CD8-positive, alpha-beta memory T cell (primary cell): ENCODE results near the gene DNAH10. TPM values are rescaled to one million over a fixed set of nuclear protein-coding genes. Genes with fewer than 3 reads are reported as not detected.

Source experiments
- CTCF ChIA-PET: fragments of 350-600 bp; sonication (Branson Sonifier 250); formaldehyde crosslinking; loops from one replicate; lab custom pipeline; 2021; ENCODE audit warnings: antibody characterized with exemption; lab: Charles Lee
- POLR2A ChIA-PET: fragments of 350-600 bp; sonication (Branson Sonifier 250); formaldehyde crosslinking; loops from one replicate; lab custom pipeline; 2021; ENCODE audit warnings: antibody characterized with exemption; lab: Charles Lee
- DNase-seq, 5 donors: peaks; one replicate each; pipeline versions ENCODE4 v3.0.0 to v3.0.0-alpha.2; 2020 to 2022; ENCODE audit warnings: mixed read lengths in 1 of 5
- H3K27ac ChIP-seq: one replicate; pipeline ENCODE4 v1.7.0; 2013; ENCODE audit warnings: low read depth, mild to moderate bottlenecking, low read length, moderate library complexity
- H3K27me3 ChIP-seq: 2 replicates; pipeline ENCODE4 v1.7.0; 2013; ENCODE audit warnings: low read length, mild to moderate bottlenecking; ENCODE audit not compliant: insufficient read depth, poor library complexity, severe bottlenecking
- H3K36me3 ChIP-seq: 2 replicates; pipeline ENCODE4 v1.7.0; 2013; ENCODE audit warnings: mild to moderate bottlenecking, low read length, moderate library complexity; ENCODE audit not compliant: insufficient read depth
- H3K4me1 ChIP-seq: 2 replicates; pipeline ENCODE4 v1.7.0; 2013; ENCODE audit warnings: mild to moderate bottlenecking, low read length, moderate library complexity; ENCODE audit not compliant: insufficient read depth
- H3K4me3 ChIP-seq: 2 replicates; pipeline ENCODE4 v1.7.0; 2013; ENCODE audit warnings: mild to moderate bottlenecking, low read length
- H3K9me3 ChIP-seq: 2 replicates; pipeline ENCODE4 v1.7.0; 2013; ENCODE audit warnings: mild to moderate bottlenecking, low read length
- H3K27ac Mint-ChIP-seq, 8 donors: one replicate each; pipeline ENCODE4 v1.8.0; 2020 to 2021; ENCODE audit warnings: mixed read lengths in 8 of 8, mild to moderate bottlenecking in 6 of 8, inconsistent platforms in 3 of 8, moderate library complexity in 3 of 8
- H3K27me3 Mint-ChIP-seq, 2 donors: one replicate each; pipeline ENCODE4 v1.8.0; 2020 to 2021; ENCODE audit warnings: mixed read lengths in 2 of 2, mild to moderate bottlenecking in 1 of 2, moderate library complexity in 1 of 2
- H3K36me3 Mint-ChIP-seq, 3 donors: one replicate each; pipeline ENCODE4 v1.8.0; 2020 to 2021; ENCODE audit warnings: mixed read lengths in 3 of 3, inconsistent platforms in 1 of 3, mild to moderate bottlenecking in 1 of 3
- H3K4me1 Mint-ChIP-seq, 3 donors: one replicate each; pipeline ENCODE4 v1.8.0; 2020 to 2021; ENCODE audit warnings: mixed read lengths in 3 of 3, inconsistent platforms in 1 of 3, mild to moderate bottlenecking in 1 of 3
- H3K4me3 Mint-ChIP-seq, 7 donors: one replicate each; pipeline ENCODE4 v1.8.0; 2020 to 2021; ENCODE audit warnings: mixed read lengths in 7 of 7, mild to moderate bottlenecking in 6 of 7, moderate library complexity in 4 of 7, inconsistent platforms in 2 of 7
- H3K9me3 Mint-ChIP-seq, 5 donors: one replicate each; pipeline ENCODE4 v1.8.0; 2020 to 2022; ENCODE audit warnings: mixed read lengths in 5 of 5, mild to moderate bottlenecking in 3 of 5, moderate library complexity in 2 of 5, inconsistent platforms in 1 of 5
- polyA plus RNA-seq: library from polyadenylated mRNA; unstranded; fragments of 300-500 nt; fragmentation: Illumina TruSeq; gene quantifications from one replicate; pipeline ENCODE4 v1.2.3, GENCODE V29; 2021
- total RNA-seq, 2 experiments: library from RNA; stranded (reverse); gene quantifications; one replicate each; pipeline ENCODE4 v1.2.3, GENCODE V29; 2021

DNAH10 gene
- total and polyA plus RNA-seq, 3 experiments from 2014 or later, result 0.09 to 0.13 TPM; not detected in 1

GRCh38 chr12:123720141-123720814 lies 41.8 kb upstream of the DNAH10 start:
- peaks cover 2% of the 10 kb centered on the region for H3K4me1 ChIP-seq
- no peaks in the 10 kb centered on the region for H3K27me3 ChIP-seq
- peaks cover 14% of the 10 kb centered on the region for H3K36me3 ChIP-seq
- Mint-ChIP-seq H3K27ac (peak overlapping the region in 4 of 8 donors; percentile 36 to 75 (median 46)), H3K27me3 (no peaks in the 10 kb centered on the region), H3K4me1 (peaks cover 7 to 36% (median 8%) of the 10 kb centered on the region in 3 donors), H3K4me3 (no peak overlapping the region), H3K36me3 (peaks cover 0 to 50% (median 6%) of the 10 kb centered on the region in 3 donors), H3K9me3 (no peaks in the 10 kb centered on the region)
- POLR2A ChIA-PET, result no interaction called here
- H3K4me3 ChIP-seq, result no peak overlapping the region
- H3K9me3 ChIP-seq, result no peaks in the 10 kb centered on the region
- no peak for DNase-seq
- CTCF ChIA-PET, result interaction anchor here (1.2 kb wide), 1 partner anchor 11 kb away, joined by 4 read pairs; no protein-coding TSS in a partner anchor
- peak overlapping the region; percentile 48 for H3K27ac ChIP-seq

- no peak overlapping the region for H3K4me3 ChIP-seq
- H3K9me3 Mint-ChIP-seq, result no peaks in the 10 kb centered on the region
- no peaks in the 10 kb centered on the region for H3K27me3 ChIP-seq
- no peak overlapping the region for H3K27ac ChIP-seq
- H3K27ac Mint-ChIP-seq, result no peak overlapping the region
- H3K36me3 ChIP-seq, result peaks cover 19% of the 10 kb centered on the region
- ChIA-PET CTCF (no interaction called here), POLR2A (no interaction called here)
- no peaks in the 10 kb centered on the region for H3K4me1 ChIP-seq
- no peaks in the 10 kb centered on the region for H3K9me3 ChIP-seq
- peaks cover 3 to 59% (median 11%) of the 10 kb centered on the region in 3 donors for H3K36me3 Mint-ChIP-seq
- H3K27me3 Mint-ChIP-seq, result no peaks in the 10 kb centered on the region
- no peak overlapping the region for H3K4me3 Mint-ChIP-seq
- H3K4me1 Mint-ChIP-seq, result peaks cover 5 to 38% (median 6%) of the 10 kb centered on the region in 3 donors
- DNase-seq, result no peak
Observed at GRCh38 chr12:123721245-123721644, 40.9 kb upstream of the DNAH10 start.

- Mint-ChIP-seq H3K9me3 (no peaks in the 10 kb centered on the region), H3K4me3 (no peak overlapping the region), H3K27me3 (no peaks in the 10 kb centered on the region), H3K36me3 (peaks cover 8 to 74% (median 17%) of the 10 kb centered on the region in 3 donors), H3K27ac (no peak overlapping the region), H3K4me1 (peaks cover 3 to 29% (median 6%) of the 10 kb centered on the region in 3 donors)
- Histone ChIP-seq H3K27me3 (no peaks in the 10 kb centered on the region), H3K9me3 (no peaks in the 10 kb centered on the region), H3K36me3 (peaks cover 26% of the 10 kb centered on the region), H3K4me1 (no peaks in the 10 kb centered on the region), H3K4me3 (no peak overlapping the region), H3K27ac (no peak overlapping the region)
- no peak for DNase-seq
- CTCF ChIA-PET, result no interaction called here
- POLR2A ChIA-PET, result no interaction called here
Observed at GRCh38 chr12:123723011-123723410, 39.1 kb upstream of the DNAH10 start.

DNA sequence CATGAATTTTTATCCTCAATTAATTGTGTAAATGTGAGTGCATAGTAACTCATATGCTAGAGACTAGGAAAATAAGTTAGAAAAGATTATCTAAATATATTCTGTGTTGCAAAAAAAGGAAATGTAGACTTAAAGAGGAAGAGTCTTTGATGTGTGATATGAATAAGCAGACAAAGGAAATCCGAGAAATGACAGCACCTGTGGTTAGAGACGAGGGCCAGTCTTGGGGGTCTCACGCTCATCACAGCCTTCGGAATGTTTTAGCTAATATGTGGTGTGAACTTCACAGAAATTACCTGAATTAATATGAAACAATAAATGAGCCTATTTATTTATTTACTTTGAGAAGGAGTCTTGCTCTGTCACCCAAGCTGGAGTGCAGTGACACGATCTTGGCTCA lies 38.3 kb upstream of the DNAH10 start:
- DNase-seq, result no peak
- H3K4me1 Mint-ChIP-seq, result peaks cover 3 to 29% (median 6%) of the 10 kb centered on the region in 3 donors
- no peak overlapping the region for H3K27ac ChIP-seq
- peaks cover 29% of the 10 kb centered on the region for H3K36me3 ChIP-seq
- POLR2A ChIA-PET, result no interaction called here
- H3K4me3 Mint-ChIP-seq, result peak overlapping the region in 1 of 7 donors; percentile 70
- H3K27me3 Mint-ChIP-seq, result no peaks in the 10 kb centered on the region
- H3K9me3 Mint-ChIP-seq, result no peaks in the 10 kb centered on the region
- peaks cover 12 to 80% (median 21%) of the 10 kb centered on the region in 3 donors for H3K36me3 Mint-ChIP-seq
- no peak overlapping the region for H3K4me3 ChIP-seq
- peak overlapping the region in 3 of 8 donors; percentile 23 to 58 (median 54) for H3K27ac Mint-ChIP-seq
- CTCF ChIA-PET, result interaction anchor here (0.8 kb wide), 1 partner anchor 9 kb away, joined by 3 read pairs; no protein-coding TSS in a partner anchor
- no peaks in the 10 kb centered on the region for H3K27me3 ChIP-seq
- no peaks in the 10 kb centered on the region for H3K9me3 ChIP-seq
- no peaks in the 10 kb centered on the region for H3K4me1 ChIP-seq

- Histone ChIP-seq H3K36me3 (peaks cover 35% of the 10 kb centered on the region), H3K27me3 (no peaks in the 10 kb centered on the region)
Observed at GRCh38 chr12:123726244-123726643, 35.9 kb upstream of the DNAH10 start.

DNA sequence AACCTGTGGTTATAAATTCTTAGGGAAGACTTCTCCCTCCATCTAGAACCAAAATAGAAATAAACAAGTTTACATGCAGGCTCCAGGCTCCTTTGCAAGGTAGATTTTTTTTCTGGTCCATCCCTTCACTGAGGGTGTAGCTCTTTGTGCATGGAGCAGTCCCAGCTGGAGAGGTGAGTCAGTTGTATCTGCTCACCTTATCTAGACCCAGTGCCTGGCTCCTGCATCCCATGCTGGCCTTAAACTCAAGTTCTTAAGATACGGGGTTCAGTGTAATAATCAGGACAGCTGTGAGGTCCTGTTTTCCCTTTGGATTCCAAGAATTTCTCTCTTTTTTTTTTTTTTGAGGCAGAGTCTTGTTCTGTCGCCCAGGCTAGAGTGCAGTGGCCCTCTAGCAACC lies 35.1 kb upstream of the DNAH10 start:
- ChIA-PET CTCF (no interaction called here), POLR2A (no interaction called here)
- Histone ChIP-seq H3K27ac (no peak overlapping the region), H3K4me3 (no peak overlapping the region), H3K9me3 (no peaks in the 10 kb centered on the region), H3K27me3 (no peaks in the 10 kb centered on the region), H3K36me3 (peaks cover 40% of the 10 kb centered on the region), H3K4me1 (no peaks in the 10 kb centered on the region)
- Mint-ChIP-seq H3K9me3 (no peaks in the 10 kb centered on the region), H3K36me3 (peaks cover 17 to 84% (median 25%) of the 10 kb centered on the region in 3 donors), H3K4me1 (peaks cover 3 to 20% (median 6%) of the 10 kb centered on the region in 3 donors), H3K27me3 (no peaks in the 10 kb centered on the region), H3K27ac (peak overlapping the region in 2 of 8 donors; percentile 64 to 81), H3K4me3 (no peak overlapping the region)
- no peak for DNase-seq

More at GRCh38 chr12:123726244-123726643, 35.9 kb upstream of the DNAH10 start:
- no peaks in the 10 kb centered on the region for H3K9me3 Mint-ChIP-seq
- peaks cover 17 to 84% (median 21%) of the 10 kb centered on the region in 3 donors for H3K36me3 Mint-ChIP-seq
- ChIA-PET POLR2A (interaction anchor here (0.6 kb wide), 1 partner anchor 17 kb away, joined by 10 read pairs; no protein-coding TSS in a partner anchor), CTCF (no interaction called here)
- peak overlapping the region in 3 of 8 donors; percentile 28 to 81 (median 57) for H3K27ac Mint-ChIP-seq
- H3K27ac ChIP-seq, result no peak overlapping the region
- H3K4me3 Mint-ChIP-seq, result no peak overlapping the region
- H3K4me3 ChIP-seq, result no peak overlapping the region
- no peaks in the 10 kb centered on the region for H3K27me3 Mint-ChIP-seq
- H3K9me3 ChIP-seq, result no peaks in the 10 kb centered on the region
- DNase-seq, result no peak
- no peaks in the 10 kb centered on the region for H3K4me1 ChIP-seq
- H3K4me1 Mint-ChIP-seq, result peaks cover 3 to 20% (median 6%) of the 10 kb centered on the region in 3 donors

DNA sequence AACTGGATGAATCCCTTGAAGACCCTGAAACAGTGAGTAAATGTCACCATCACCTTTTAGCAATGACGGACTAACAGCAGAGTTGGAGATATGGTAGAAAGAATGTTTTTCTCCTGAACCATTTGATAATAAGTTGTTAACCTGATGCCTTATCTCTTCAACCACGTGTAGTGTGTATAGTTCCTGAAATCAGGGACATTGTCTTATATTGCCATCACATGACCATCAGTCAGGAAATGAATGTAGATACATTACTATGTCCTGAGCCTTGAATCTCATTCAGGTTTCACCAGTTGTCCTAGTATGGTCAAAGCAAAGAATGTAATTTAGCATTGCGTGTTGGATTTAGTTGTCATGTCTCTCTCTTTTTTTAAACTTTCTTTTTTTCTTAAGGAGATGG lies 34.2 kb upstream of the DNAH10 start:
- H3K36me3 Mint-ChIP-seq, result peaks cover 17 to 84% (median 29%) of the 10 kb centered on the region in 3 donors
- CTCF ChIA-PET, result no interaction called here

GRCh38 chr12:123731596-123731995 lies 30.5 kb upstream of the DNAH10 start:
- no peak for DNase-seq
- POLR2A ChIA-PET, result no interaction called here
- H3K9me3 ChIP-seq, result no peaks in the 10 kb centered on the region
- no peaks in the 10 kb centered on the region for H3K4me1 ChIP-seq
- Mint-ChIP-seq H3K27me3 (no peaks in the 10 kb centered on the region), H3K27ac (peak overlapping the region in 1 of 8 donors; percentile 2), H3K4me1 (no peaks in the 10 kb centered on the region), H3K9me3 (no peaks in the 10 kb centered on the region), H3K4me3 (no peak overlapping the region), H3K36me3 (peaks cover 20 to 90% (median 39%) of the 10 kb centered on the region in 3 donors)
- no peaks in the 10 kb centered on the region for H3K27me3 ChIP-seq
- no peak overlapping the region for H3K27ac ChIP-seq
- CTCF ChIA-PET, result no interaction called here
- no peak overlapping the region for H3K4me3 ChIP-seq
- peaks cover 53% of the 10 kb centered on the region for H3K36me3 ChIP-seq

More for the DNA sequence above, 34.2 kb upstream of the DNAH10 start:
- Histone ChIP-seq H3K36me3 (peaks cover 32% of the 10 kb centered on the region), H3K27me3 (no peaks in the 10 kb centered on the region), H3K9me3 (no peaks in the 10 kb centered on the region), H3K4me1 (no peaks in the 10 kb centered on the region), H3K27ac (no peak overlapping the region), H3K4me3 (no peak overlapping the region)
- POLR2A ChIA-PET, result no interaction called here
- H3K27me3 Mint-ChIP-seq, result no peaks in the 10 kb centered on the region
- no peak overlapping the region for H3K27ac Mint-ChIP-seq
- H3K4me1 Mint-ChIP-seq, result peaks cover 3 to 17% (median 6%) of the 10 kb centered on the region in 3 donors
- no peaks in the 10 kb centered on the region for H3K9me3 Mint-ChIP-seq
- no peak overlapping the region for H3K4me3 Mint-ChIP-seq
- DNase-seq, result no peak
